HFF-Myc (cell line): ENCODE measurements around the gene NTRK2.

Experiments used
- DNase-seq: peaks from one replicate; pipeline ENCODE4 v3.0.0-alpha.2; 2011; ENCODE audit warnings: low read depth; ENCODE audit errors: extremely low read depth
- H3K4me3 ChIP-seq: replicated peaks from 2 replicates; pipeline ENCODE4 v1.5.1; 2011; ENCODE audit warnings: low read depth, mild to moderate bottlenecking, control low read depth, low read length
- TF ChIP-seq, protein P1 (sequence below): IDR thresholded peaks from 2 replicates; pipeline ENCODE4 v1.5.1; 2012; ENCODE audit warnings: mild to moderate bottlenecking, low read depth, low read length, control low read depth; ENCODE audit errors: missing control alignments

The NTRK2 gene

DNA sequence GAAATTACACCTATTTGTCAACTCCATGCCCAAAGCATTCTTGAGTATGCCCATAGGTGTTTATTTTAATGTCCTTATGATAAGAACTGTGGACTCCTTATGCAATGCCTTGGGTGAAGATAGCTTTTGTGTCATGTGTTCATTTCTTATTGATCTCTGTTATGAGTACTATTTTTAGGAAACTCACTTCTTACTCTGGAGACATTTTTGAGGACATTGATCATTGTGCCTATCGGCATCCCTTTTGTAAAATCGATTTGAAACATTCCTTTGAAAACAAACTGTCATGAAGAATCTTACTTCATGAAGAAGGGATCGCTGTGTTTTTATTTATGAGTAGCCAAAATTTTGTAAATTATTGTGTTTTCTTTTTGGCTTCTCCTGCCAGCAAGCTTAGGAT, 257.3 kb downstream of the NTRK2 start:
- DNase-seq, result no peak

GRCh38 chr9:84928419-84928818, 258.9 kb downstream of the NTRK2 start:
- no peak overlapping the region for H3K4me3 ChIP-seq
- no peak for DNase-seq
- TF ChIP-seq, protein P1, sequence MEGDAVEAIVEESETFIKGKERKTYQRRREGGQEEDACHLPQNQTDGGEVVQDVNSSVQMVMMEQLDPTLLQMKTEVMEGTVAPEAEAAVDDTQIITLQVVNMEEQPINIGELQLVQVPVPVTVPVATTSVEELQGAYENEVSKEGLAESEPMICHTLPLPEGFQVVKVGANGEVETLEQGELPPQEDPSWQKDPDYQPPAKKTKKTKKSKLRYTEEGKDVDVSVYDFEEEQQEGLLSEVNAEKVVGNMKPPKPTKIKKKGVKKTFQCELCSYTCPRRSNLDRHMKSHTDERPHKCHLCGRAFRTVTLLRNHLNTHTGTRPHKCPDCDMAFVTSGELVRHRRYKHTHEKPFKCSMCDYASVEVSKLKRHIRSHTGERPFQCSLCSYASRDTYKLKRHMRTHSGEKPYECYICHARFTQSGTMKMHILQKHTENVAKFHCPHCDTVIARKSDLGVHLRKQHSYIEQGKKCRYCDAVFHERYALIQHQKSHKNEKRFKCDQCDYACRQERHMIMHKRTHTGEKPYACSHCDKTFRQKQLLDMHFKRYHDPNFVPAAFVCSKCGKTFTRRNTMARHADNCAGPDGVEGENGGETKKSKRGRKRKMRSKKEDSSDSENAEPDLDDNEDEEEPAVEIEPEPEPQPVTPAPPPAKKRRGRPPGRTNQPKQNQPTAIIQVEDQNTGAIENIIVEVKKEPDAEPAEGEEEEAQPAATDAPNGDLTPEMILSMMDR, result no peak

More for the DNA sequence above, 257.3 kb downstream of the NTRK2 start:
- no peak overlapping the region for H3K4me3 ChIP-seq
- TF ChIP-seq, protein P1, result no peak

- DNase-seq, result no peak
- H3K4me3 ChIP-seq, result no peak overlapping the region
- TF ChIP-seq, protein P1, result no peak
These were observed 259.5 kb downstream of the NTRK2 start for GRCh38 chr9:84929068-84929467.

- no peak for DNase-seq
- no peak overlapping the region for H3K4me3 ChIP-seq
- TF ChIP-seq, protein P1, result peak; percentile 20
These were observed 263.5 kb downstream of the NTRK2 start for GRCh38 chr9:84932915-84933527.

DNA sequence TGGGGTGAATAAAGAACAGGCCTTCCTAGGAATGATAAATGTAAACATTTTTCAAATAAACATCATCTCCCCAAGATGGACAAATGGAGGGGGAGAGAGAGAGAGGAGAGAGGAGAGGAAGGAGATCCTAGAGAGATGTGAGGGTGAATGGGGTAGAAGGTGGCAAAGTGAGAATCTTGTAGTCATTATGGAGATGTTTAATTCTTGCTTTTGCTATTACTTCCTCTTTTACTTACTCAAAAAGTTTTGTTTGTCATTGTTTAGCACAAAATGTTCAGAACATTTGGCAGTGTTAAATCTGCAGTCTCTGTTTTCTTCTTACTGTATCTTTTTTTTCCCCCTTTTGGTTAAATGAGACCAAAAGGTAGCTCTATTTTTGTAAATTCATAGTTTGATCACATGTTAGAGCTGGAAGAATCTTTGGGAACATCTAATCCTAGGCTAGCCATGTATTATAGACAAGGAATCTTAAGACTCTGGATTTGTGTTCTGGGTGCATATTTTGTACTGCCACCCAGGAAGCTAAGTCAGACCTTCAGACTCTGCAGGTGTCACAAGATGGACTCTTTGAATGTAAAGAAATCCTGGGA, 266.1 kb downstream of the NTRK2 start:
- no peak overlapping the region for H3K4me3 ChIP-seq
- TF ChIP-seq, protein P1, result no peak
- DNase-seq, result no peak

GRCh38 chr9:84937180-84937579, 267.7 kb downstream of the NTRK2 start:
- no peak for DNase-seq
- no peak overlapping the region for H3K4me3 ChIP-seq
- TF ChIP-seq, protein P1, result no peak
